ENCODE measurements around the gene ZNF396. TPM values are rescaled to one million over a fixed set of nuclear protein-coding genes. Genes with fewer than 3 reads are reported as not detected.

ZNF396 gene
- total and polyA plus RNA-seq, 2 donors, result 1.7 to 4.3 TPM

DNA sequence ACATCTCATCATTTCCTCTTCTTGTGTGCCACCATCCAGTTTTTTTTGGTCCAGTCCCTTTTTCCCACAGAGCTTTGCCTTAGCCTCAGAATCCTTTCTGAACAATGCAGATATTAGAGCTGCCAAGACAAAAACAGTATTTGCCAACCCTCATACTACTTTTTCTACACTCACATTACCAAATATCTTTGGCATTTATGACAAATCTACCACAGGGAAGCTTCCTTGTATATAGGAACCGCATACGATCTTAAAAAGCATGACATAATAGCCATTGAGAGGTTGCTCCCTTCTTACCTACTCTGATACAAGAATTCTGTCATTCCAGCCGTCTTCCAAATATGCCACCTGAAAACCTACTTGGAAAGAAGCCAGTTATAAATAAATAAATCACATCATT is 42.3 kb downstream of the ZNF396 start:
- Histone ChIP-seq H3K9me3 (ENCODE audit: control insufficient read depth in 2 of 2, insufficient read depth in 1 of 2, low read length in 1 of 2) (no peaks in the 10 kb centered on the region), H3K4me1 (ENCODE audit: control insufficient read depth in 2 of 2, insufficient read depth in 2 of 2, low read length in 2 of 2) (no peaks in the 10 kb centered on the region), H3K4me3 (ENCODE audit: low read length in 2 of 2) (no peak overlapping the region), H3K36me3 (ENCODE audit: control insufficient read depth in 2 of 2, insufficient read depth in 2 of 2, low read length in 1 of 2) (peaks cover 39 to 69% of the 10 kb centered on the region in 2 donors), H3K27me3 (ENCODE audit: control insufficient read depth in 2 of 2, insufficient read depth in 1 of 2, low read length in 1 of 2) (no peaks in the 10 kb centered on the region), H3K27ac (ENCODE audit: low read depth in 1 of 2, low read length in 1 of 2) (no peak overlapping the region)
- 96% methylated on average over 3 of the region's 3 CpGs for WGBS
- no peak for DNase-seq (ENCODE audit: low read depth in 6 of 9, low spot score in 9 of 9)

GRCh38 chr18:35334212-35334611 is 42.9 kb downstream of the ZNF396 start:
- H3K9me3 ChIP-seq (ENCODE audit: control insufficient read depth in 2 of 2, insufficient read depth in 1 of 2, low read length in 1 of 2), result no peaks in the 10 kb centered on the region

GRCh38 chr18:35331367-35332087 is 45.6 kb downstream of the ZNF396 start:
- DNase-seq (ENCODE audit: low read depth in 6 of 9, low spot score in 9 of 9), result no peak
- H3K36me3 ChIP-seq (ENCODE audit: control insufficient read depth in 2 of 2, insufficient read depth in 2 of 2, low read length in 1 of 2), result peaks cover 20 to 43% of the 10 kb centered on the region in 2 donors
- H3K9me3 ChIP-seq (ENCODE audit: control insufficient read depth in 2 of 2, insufficient read depth in 1 of 2, low read length in 1 of 2), result no peaks in the 10 kb centered on the region
- no peak overlapping the region for H3K27ac ChIP-seq (ENCODE audit: low read depth in 1 of 2, low read length in 1 of 2)
- no peak overlapping the region for H3K4me3 ChIP-seq (ENCODE audit: low read length in 2 of 2)
- H3K4me1 ChIP-seq (ENCODE audit: control insufficient read depth in 2 of 2, insufficient read depth in 2 of 2, low read length in 2 of 2), result no peaks in the 10 kb centered on the region
- no peaks in the 10 kb centered on the region for H3K27me3 ChIP-seq (ENCODE audit: control insufficient read depth in 2 of 2, insufficient read depth in 1 of 2, low read length in 1 of 2)
- 97% methylated on average over 4 of the region's 4 CpGs for WGBS

More at GRCh38 chr18:35334212-35334611, 42.9 kb downstream of the ZNF396 start:
- peaks cover 33 to 63% of the 10 kb centered on the region in 2 donors for H3K36me3 ChIP-seq (ENCODE audit: control insufficient read depth in 2 of 2, insufficient read depth in 2 of 2, low read length in 1 of 2)
- no peak overlapping the region for H3K27ac ChIP-seq (ENCODE audit: low read depth in 1 of 2, low read length in 1 of 2)
- no peaks in the 10 kb centered on the region for H3K4me1 ChIP-seq (ENCODE audit: control insufficient read depth in 2 of 2, insufficient read depth in 2 of 2, low read length in 2 of 2)
- H3K27me3 ChIP-seq (ENCODE audit: control insufficient read depth in 2 of 2, insufficient read depth in 1 of 2, low read length in 1 of 2), result no peaks in the 10 kb centered on the region
- 95% methylated on average over 1 of the region's 1 CpG for WGBS
- H3K4me3 ChIP-seq (ENCODE audit: low read length in 2 of 2), result no peak overlapping the region
- DNase-seq (ENCODE audit: low read depth in 6 of 9, low spot score in 9 of 9), result no peak

GRCh38 chr18:35328868-35329267 is 48.3 kb downstream of the ZNF396 start:
- Histone ChIP-seq H3K27me3 (ENCODE audit: control insufficient read depth in 2 of 2, insufficient read depth in 1 of 2, low read length in 1 of 2) (no peaks in the 10 kb centered on the region), H3K27ac (ENCODE audit: low read depth in 1 of 2, low read length in 1 of 2) (no peak overlapping the region), H3K36me3 (ENCODE audit: control insufficient read depth in 2 of 2, insufficient read depth in 2 of 2, low read length in 1 of 2) (peaks cover 6 to 19% of the 10 kb centered on the region in 2 donors), H3K9me3 (ENCODE audit: control insufficient read depth in 2 of 2, insufficient read depth in 1 of 2, low read length in 1 of 2) (no peaks in the 10 kb centered on the region), H3K4me1 (ENCODE audit: control insufficient read depth in 2 of 2, insufficient read depth in 2 of 2, low read length in 2 of 2) (no peaks in the 10 kb centered on the region), H3K4me3 (ENCODE audit: low read length in 2 of 2) (no peak overlapping the region)
- DNase-seq (ENCODE audit: low read depth in 6 of 9, low spot score in 9 of 9), result no peak

DNA sequence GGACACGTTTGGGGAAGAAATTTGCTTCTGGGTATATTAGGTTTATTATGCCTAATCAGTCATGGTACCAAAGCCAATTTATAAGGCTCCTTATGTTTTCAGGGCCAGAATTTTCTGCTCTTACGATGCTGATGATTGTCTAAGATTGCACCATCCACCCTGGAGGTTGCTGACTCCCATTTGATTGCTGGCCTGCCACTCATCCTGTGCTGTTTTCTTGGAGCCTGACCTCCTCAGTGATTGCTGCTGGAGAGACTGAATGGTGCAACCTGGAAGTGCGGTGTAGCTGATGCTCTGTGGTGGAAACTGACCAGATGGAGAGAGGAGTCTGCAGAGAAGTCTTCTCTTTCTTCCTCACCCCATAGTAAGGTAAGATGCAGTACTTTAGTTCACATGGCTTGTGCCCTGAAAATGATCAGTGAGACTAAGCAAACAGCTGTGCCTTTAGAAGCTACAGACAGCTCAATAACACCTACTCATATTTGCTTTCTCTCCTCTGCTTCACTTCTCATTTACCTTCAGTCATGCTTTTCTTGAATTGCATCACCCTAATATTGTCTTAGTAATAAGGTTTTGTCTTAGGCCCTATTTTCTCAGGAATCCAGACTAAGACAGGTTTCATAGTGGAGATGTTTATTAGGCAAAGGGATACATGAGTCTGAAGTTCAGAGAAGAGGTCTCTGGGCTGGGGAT is 50.3 kb downstream of the ZNF396 start:
- 85% methylated on average over 3 of the region's 3 CpGs for WGBS

DNA sequence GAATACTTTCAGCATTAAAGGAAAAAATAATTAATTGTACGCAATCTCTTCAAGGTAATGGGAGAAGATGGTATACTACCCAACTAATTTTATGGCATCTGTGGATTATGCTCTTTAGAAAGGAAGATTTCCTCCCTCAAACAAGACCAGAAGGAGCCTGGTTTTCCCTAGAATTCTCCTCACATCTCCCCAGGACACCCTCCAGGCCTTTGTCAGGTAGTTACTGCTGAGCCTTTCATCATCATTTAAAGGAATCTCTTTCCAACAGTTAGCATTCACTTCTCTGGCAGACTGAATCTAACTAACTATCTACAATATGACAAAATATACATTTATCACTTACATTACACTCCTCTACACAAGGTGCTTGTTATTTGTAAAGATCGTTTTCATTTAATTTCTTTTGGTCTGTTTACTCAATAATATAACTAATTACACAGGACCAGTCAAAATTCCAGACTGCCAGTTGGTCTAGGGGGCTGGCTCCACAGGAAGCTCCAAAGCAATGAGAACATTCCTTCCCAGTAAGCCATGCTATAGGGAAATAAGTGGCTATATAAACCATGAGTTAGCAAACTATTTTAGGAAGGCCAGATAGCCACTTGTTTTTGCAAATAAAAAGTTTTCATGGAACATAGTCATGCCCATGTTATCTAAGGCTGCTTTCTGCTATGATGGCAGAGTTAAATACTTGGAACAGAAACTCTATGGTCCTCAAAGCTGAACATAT is 52.0 kb downstream of the ZNF396 start:
- no peak for DNase-seq (ENCODE audit: low read depth in 6 of 9, low spot score in 9 of 9)
- Histone ChIP-seq H3K27me3 (ENCODE audit: control insufficient read depth in 2 of 2, insufficient read depth in 1 of 2, low read length in 1 of 2) (no peaks in the 10 kb centered on the region), H3K36me3 (ENCODE audit: control insufficient read depth in 2 of 2, insufficient read depth in 2 of 2, low read length in 1 of 2) (no peaks in the 10 kb centered on the region), H3K9me3 (ENCODE audit: control insufficient read depth in 2 of 2, insufficient read depth in 1 of 2, low read length in 1 of 2) (no peaks in the 10 kb centered on the region), H3K27ac (ENCODE audit: low read depth in 1 of 2, low read length in 1 of 2) (no peak overlapping the region), H3K4me1 (ENCODE audit: control insufficient read depth in 2 of 2, insufficient read depth in 2 of 2, low read length in 2 of 2) (no peaks in the 10 kb centered on the region), H3K4me3 (ENCODE audit: low read length in 2 of 2) (no peak overlapping the region)
- 60% methylated on average over 2 of the region's 2 CpGs for WGBS

More for the DNA sequence above, 50.3 kb downstream of the ZNF396 start:
- Histone ChIP-seq H3K36me3 (ENCODE audit: control insufficient read depth in 2 of 2, insufficient read depth in 2 of 2, low read length in 1 of 2) (peaks cover 3 to 4% of the 10 kb centered on the region in 2 donors), H3K27ac (ENCODE audit: low read depth in 1 of 2, low read length in 1 of 2) (no peak overlapping the region), H3K9me3 (ENCODE audit: control insufficient read depth in 2 of 2, insufficient read depth in 1 of 2, low read length in 1 of 2) (no peaks in the 10 kb centered on the region), H3K4me3 (ENCODE audit: low read length in 2 of 2) (no peak overlapping the region), H3K4me1 (ENCODE audit: control insufficient read depth in 2 of 2, insufficient read depth in 2 of 2, low read length in 2 of 2) (no peaks in the 10 kb centered on the region), H3K27me3 (ENCODE audit: control insufficient read depth in 2 of 2, insufficient read depth in 1 of 2, low read length in 1 of 2) (no peaks in the 10 kb centered on the region)
- DNase-seq (ENCODE audit: low read depth in 6 of 9, low spot score in 9 of 9), result no peak

GRCh38 chr18:35322486-35323458 is 54.4 kb downstream of the ZNF396 start:
- H3K36me3 ChIP-seq (ENCODE audit: control insufficient read depth in 2 of 2, insufficient read depth in 2 of 2, low read length in 1 of 2), result no peaks in the 10 kb centered on the region
- H3K27me3 ChIP-seq (ENCODE audit: control insufficient read depth in 2 of 2, insufficient read depth in 1 of 2, low read length in 1 of 2), result no peaks in the 10 kb centered on the region
- H3K4me3 ChIP-seq (ENCODE audit: low read length in 2 of 2), result no peak overlapping the region
- WGBS, result 97% methylated on average over 3 of the region's 3 CpGs
- no peaks in the 10 kb centered on the region for H3K4me1 ChIP-seq (ENCODE audit: control insufficient read depth in 2 of 2, insufficient read depth in 2 of 2, low read length in 2 of 2)
- DNase-seq (ENCODE audit: low read depth in 6 of 9, low spot score in 9 of 9), result no peak
- no peak overlapping the region for H3K27ac ChIP-seq (ENCODE audit: low read depth in 1 of 2, low read length in 1 of 2)
- H3K9me3 ChIP-seq (ENCODE audit: control insufficient read depth in 2 of 2, insufficient read depth in 1 of 2, low read length in 1 of 2), result no peaks in the 10 kb centered on the region
